HepG2 (cell line): Measurements from ENCODE around the gene LCK. TPM values are rescaled to one million over a fixed set of nuclear protein-coding genes. Genes with fewer than 3 reads are reported as not detected.

Experiments used
- ATF4 ChIP-seq, 2 experiments: fragments of 450-650 bp in 1 of 2; sonication (generic) in 1 of 2; formaldehyde crosslinking; IDR thresholded peaks; 2 replicates each; pipeline versions ENCODE4 v1.5.0 to v1.8.0; 2020 to 2022; ENCODE audit warnings: mild to moderate bottlenecking in 1 of 2, missing genetic modification reagents in 1 of 2
- EED ChIP-seq: sonication (generic); formaldehyde crosslinking; IDR thresholded peaks from 2 replicates; pipeline ENCODE4 v1.5.0; 2020; ENCODE audit warnings: mild to moderate bottlenecking, missing genetic modification reagents
- RBAK ChIP-seq: sonication (generic); formaldehyde crosslinking; IDR thresholded peaks from 2 replicates; pipeline ENCODE4 v1.5.1; 2020; ENCODE audit warnings: mild to moderate bottlenecking, missing genetic modification reagents
- RFXAP ChIP-seq: sonication (generic); formaldehyde crosslinking; IDR thresholded peaks from 2 replicates; pipeline ENCODE4 v1.4.0; 2020; ENCODE audit warnings: missing genetic modification reagents, borderline replicate concordance
- SETDB1 ChIP-seq: sonication (generic); formaldehyde crosslinking; IDR thresholded peaks from 2 replicates; pipeline ENCODE4 v1.5.1; 2020; ENCODE audit warnings: missing genetic modification reagents, mild to moderate bottlenecking, borderline replicate concordance
- STAG1 ChIP-seq: sonication (generic); formaldehyde crosslinking; IDR thresholded peaks from 2 replicates; pipeline ENCODE4 v1.4.0; 2020; ENCODE audit warnings: missing genetic modification reagents
- ZBED4 ChIP-seq: sonication (generic); formaldehyde crosslinking; IDR thresholded peaks from 2 replicates; pipeline ENCODE4 v1.4.0; 2020; ENCODE audit warnings: missing genetic modification reagents, borderline replicate concordance
- ZFYVE20 ChIP-seq: sonication (generic); formaldehyde crosslinking; IDR thresholded peaks from 2 replicates; pipeline ENCODE4 v1.8.0; 2023; ENCODE audit warnings: low read depth, mild to moderate bottlenecking, moderate library complexity, missing genetic modification reagents, borderline replicate concordance
- ZNF143 ChIP-seq: sonication (generic); formaldehyde crosslinking; IDR thresholded peaks from 2 replicates; pipeline ENCODE4 v1.4.0; 2020; ENCODE audit warnings: missing genetic modification reagents
- ZNF275 ChIP-seq: sonication (generic); formaldehyde crosslinking; IDR thresholded peaks from 2 replicates; pipeline ENCODE4 v1.8.0; 2022; ENCODE audit warnings: missing genetic modification reagents, mild to moderate bottlenecking, inconsistent platforms, borderline replicate concordance
- ZNF317 ChIP-seq: sonication (generic); formaldehyde crosslinking; IDR thresholded peaks from 2 replicates; pipeline ENCODE4 v1.5.0; 2020; ENCODE audit warnings: mild to moderate bottlenecking, missing genetic modification reagents
- ZNF33B ChIP-seq: sonication (generic); formaldehyde crosslinking; IDR thresholded peaks from 2 replicates; pipeline ENCODE4 v1.5.1; 2020; ENCODE audit warnings: mild to moderate bottlenecking, missing genetic modification reagents
- ZNF451 ChIP-seq: sonication (generic); formaldehyde crosslinking; IDR thresholded peaks from 2 replicates; pipeline ENCODE4 v1.5.0; 2020; ENCODE audit warnings: mild to moderate bottlenecking, missing genetic modification reagents
- ZNF513 ChIP-seq: sonication (generic); formaldehyde crosslinking; conservative IDR thresholded peaks from 2 replicates; pipeline ENCODE4 v1.5.0; 2020; ENCODE audit warnings: missing genetic modification reagents
- ZNF567 ChIP-seq: sonication (generic); formaldehyde crosslinking; IDR thresholded peaks from 2 replicates; pipeline ENCODE4 v1.8.1; 2023; ENCODE audit warnings: mild to moderate bottlenecking, missing genetic modification reagents, borderline replicate concordance
- ZNF597 ChIP-seq: sonication (generic); formaldehyde crosslinking; IDR thresholded peaks from 2 replicates; pipeline ENCODE4 v1.5.0; 2020; ENCODE audit warnings: missing genetic modification reagents
- ZNF674 ChIP-seq: sonication (generic); formaldehyde crosslinking; IDR thresholded peaks from 2 replicates; pipeline ENCODE4 v1.5.0; 2020; ENCODE audit warnings: low read depth, mild to moderate bottlenecking, missing genetic modification reagents
- ZNF709 ChIP-seq: sonication (generic); formaldehyde crosslinking; IDR thresholded peaks from 2 replicates; pipeline ENCODE4 v1.5.0; 2020; ENCODE audit warnings: mild to moderate bottlenecking, missing genetic modification reagents
- polyA plus RNA-seq, 8 experiments: library from polyadenylated mRNA; depleted of rRNA in 3 of 8; stranded (reverse) in 7 of 8; unstranded in 1 of 8; fragments of >200 nt; fragmentation: Illumina TruSeq in 4 of 8; extraction: Trizol in 4 of 8; gene quantifications; 2 replicates each; pipeline versions ENCODE4 v1.2.1 to v1.2.3, GENCODE V29; 2011 to 2016; ENCODE audit warnings: low read depth in 4 of 8, missing spikeins in 1 of 8, mixed read lengths in 1 of 8; ENCODE audit not compliant: insufficient read depth in 1 of 8
- total RNA-seq, 5 experiments: library from RNA; depleted of rRNA; stranded (reverse); fragments of >200 nt; fragmentation: Illumina TruSeq; extraction: Trizol; gene quantifications; 2 replicates each; pipeline ENCODE4 v1.2.3, GENCODE V29; 2016; ENCODE audit warnings: low read depth in 1 of 5
- TF ChIP-seq, protein P1 (sequence below): sonication (generic); formaldehyde crosslinking; IDR thresholded peaks from 2 replicates; pipeline ENCODE4 v1.5.0; 2020; ENCODE audit warnings: missing genetic modification reagents

LCK gene
- total and polyA plus RNA-seq, 2 of the 13 experiments (the other 11 are each of a cell fraction or from before 2014, with no cell fraction given) = 0.93 to 1.8 TPM

DNA sequence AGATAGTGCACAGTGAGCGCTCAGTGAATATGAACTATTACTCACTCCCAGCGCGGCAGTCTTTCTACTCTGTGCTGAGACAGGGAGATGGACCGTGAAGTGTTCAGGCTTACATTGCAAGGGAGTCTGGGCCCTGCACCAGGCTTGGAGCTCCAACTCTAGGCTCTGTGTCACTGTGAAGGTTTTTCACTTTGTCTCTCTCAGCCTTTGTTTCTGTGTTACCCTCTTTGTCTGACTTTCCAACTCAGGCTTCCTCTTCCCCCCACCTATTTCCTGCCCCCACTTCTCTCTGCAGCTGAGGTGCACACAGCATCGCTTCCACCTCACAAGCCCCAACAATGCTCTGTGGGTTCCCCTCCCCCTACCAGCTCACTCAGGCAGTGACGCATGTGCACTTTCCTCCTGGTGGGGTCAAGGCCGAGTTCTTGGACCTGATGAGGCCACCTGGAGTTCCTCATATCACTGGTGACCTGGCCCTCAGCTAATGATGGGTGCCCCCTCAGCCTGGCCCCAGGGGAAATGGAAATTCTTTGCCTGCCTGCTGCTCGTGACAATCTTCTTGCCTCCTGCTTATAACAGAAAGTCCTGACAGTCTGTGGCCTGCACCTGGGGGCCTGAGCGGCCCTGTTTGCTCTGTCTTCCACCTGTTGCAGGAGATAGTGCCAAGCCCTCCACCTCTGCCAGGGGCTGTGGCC is 1.1 kb upstream of the LCK start (continued):
- no peak for TF ChIP-seq ZBED4
- no peak for TF ChIP-seq ATF4 (CRISPR knock-in tag; IDR thresholded peaks at IDR 0.05)
- no peak for TF ChIP-seq SETDB1 (CRISPR knock-in tag)
- TF ChIP-seq RFXAP (CRISPR knock-in tag) = peak; percentile 58; the same call in 1 of the 2 replicates
- no peak for TF ChIP-seq ZNF143
- TF ChIP-seq, protein P1, sequence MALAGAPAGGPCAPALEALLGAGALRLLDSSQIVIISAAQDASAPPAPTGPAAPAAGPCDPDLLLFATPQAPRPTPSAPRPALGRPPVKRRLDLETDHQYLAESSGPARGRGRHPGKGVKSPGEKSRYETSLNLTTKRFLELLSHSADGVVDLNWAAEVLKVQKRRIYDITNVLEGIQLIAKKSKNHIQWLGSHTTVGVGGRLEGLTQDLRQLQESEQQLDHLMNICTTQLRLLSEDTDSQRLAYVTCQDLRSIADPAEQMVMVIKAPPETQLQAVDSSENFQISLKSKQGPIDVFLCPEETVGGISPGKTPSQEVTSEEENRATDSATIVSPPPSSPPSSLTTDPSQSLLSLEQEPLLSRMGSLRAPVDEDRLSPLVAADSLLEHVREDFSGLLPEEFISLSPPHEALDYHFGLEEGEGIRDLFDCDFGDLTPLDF (CRISPR knock-in tag) = no peak
- TF ChIP-seq EED (CRISPR knock-in tag) = no peak
- TF ChIP-seq ZNF275 (CRISPR knock-in tag) = no peak
- no peak for TF ChIP-seq ZNF567 (CRISPR knock-in tag)
- no peak for TF ChIP-seq ZNF597 (CRISPR knock-in tag)
- TF ChIP-seq ZNF451 (CRISPR knock-in tag) = no peak
- TF ChIP-seq ZNF513 (CRISPR knock-in tag) = no peak
- no peak for TF ChIP-seq ZNF33B (CRISPR knock-in tag)
- TF ChIP-seq RBAK (CRISPR knock-in tag) = 0 out of 2 replicates have a peak, but pooled peaks have one; percentile 23
- TF ChIP-seq STAG1 (CRISPR knock-in tag) = 0 out of 2 replicates have a peak, but pooled peaks have one; percentile 4
- no peak for TF ChIP-seq ZNF674 (CRISPR knock-in tag)
- TF ChIP-seq ZFYVE20 = no peak
- TF ChIP-seq ZNF317 (CRISPR knock-in tag) = peak; percentile 84
- TF ChIP-seq ZNF709 = no peak
